ENCODE data around the gene FOXJ3.

Gene FOXJ3

GRCh38 chr1:42334240-42335049, 590 bp downstream of the FOXJ3 start:
- Histone ChIP-seq H3K4me1 (ENCODE audit: control insufficient read depth, insufficient read depth, low read length, unreplicated experiment) (peaks cover 15% of the 10 kb centered on the region), H2AFZ (ENCODE audit: low read length, unreplicated experiment) (peak overlapping the region; percentile 93), H3K36me3 (ENCODE audit: insufficient read depth, low read length) (no peaks in the 10 kb centered on the region), H3K4me3 (ENCODE audit: low read depth, low read length) (peak overlapping the region; percentile 84), H3K27me3 (ENCODE audit: insufficient read depth, low read length) (no peaks in the 10 kb centered on the region), H3K79me2 (ENCODE audit: control insufficient read depth, insufficient read depth, low read length, unreplicated experiment) (peaks cover 54% of the 10 kb centered on the region), H3K27ac (ENCODE audit: low read depth, low read length) (peak overlapping the region; percentile 55)

GRCh38 chr1:42333662-42334239, 1.3 kb downstream of the FOXJ3 start:
- Histone ChIP-seq H3K27me3 (ENCODE audit: insufficient read depth, low read length) (no peaks in the 10 kb centered on the region), H2AFZ (ENCODE audit: low read length, unreplicated experiment) (no peak overlapping the region), H3K27ac (ENCODE audit: low read depth, low read length) (peak overlapping the region; percentile 55), H3K4me1 (ENCODE audit: control insufficient read depth, insufficient read depth, low read length, unreplicated experiment) (peaks cover 15% of the 10 kb centered on the region), H3K36me3 (ENCODE audit: insufficient read depth, low read length) (no peaks in the 10 kb centered on the region), H3K79me2 (ENCODE audit: control insufficient read depth, insufficient read depth, low read length, unreplicated experiment) (peaks cover 61% of the 10 kb centered on the region), H3K4me3 (ENCODE audit: low read depth, low read length) (peak overlapping the region; percentile 84)

GRCh38 chr1:42332877-42333276, 2.2 kb downstream of the FOXJ3 start:
- Histone ChIP-seq H3K79me2 (ENCODE audit: control insufficient read depth, insufficient read depth, low read length, unreplicated experiment) (peaks cover 70% of the 10 kb centered on the region), H3K4me3 (ENCODE audit: low read depth, low read length) (peak overlapping the region; percentile 84), H3K4me1 (ENCODE audit: control insufficient read depth, insufficient read depth, low read length, unreplicated experiment) (peaks cover 15% of the 10 kb centered on the region), H3K27me3 (ENCODE audit: insufficient read depth, low read length) (no peaks in the 10 kb centered on the region), H2AFZ (ENCODE audit: low read length, unreplicated experiment) (no peak overlapping the region), H3K36me3 (ENCODE audit: insufficient read depth, low read length) (no peaks in the 10 kb centered on the region), H3K27ac (ENCODE audit: low read depth, low read length) (no peak overlapping the region)

GRCh38 chr1:42330215-42330614, 4.8 kb downstream of the FOXJ3 start:
- H3K27ac ChIP-seq (ENCODE audit: low read depth, low read length): no peak overlapping the region
- no peak overlapping the region for H2AFZ ChIP-seq (ENCODE audit: low read length, unreplicated experiment)
- H3K27me3 ChIP-seq (ENCODE audit: insufficient read depth, low read length): no peaks in the 10 kb centered on the region
- H3K4me1 ChIP-seq (ENCODE audit: control insufficient read depth, insufficient read depth, low read length, unreplicated experiment): peaks cover 10% of the 10 kb centered on the region
- peaks cover 96% of the 10 kb centered on the region for H3K79me2 ChIP-seq (ENCODE audit: control insufficient read depth, insufficient read depth, low read length, unreplicated experiment)
- no peak overlapping the region for H3K4me3 ChIP-seq (ENCODE audit: low read depth, low read length)
- no peaks in the 10 kb centered on the region for H3K36me3 ChIP-seq (ENCODE audit: insufficient read depth, low read length)

DNA sequence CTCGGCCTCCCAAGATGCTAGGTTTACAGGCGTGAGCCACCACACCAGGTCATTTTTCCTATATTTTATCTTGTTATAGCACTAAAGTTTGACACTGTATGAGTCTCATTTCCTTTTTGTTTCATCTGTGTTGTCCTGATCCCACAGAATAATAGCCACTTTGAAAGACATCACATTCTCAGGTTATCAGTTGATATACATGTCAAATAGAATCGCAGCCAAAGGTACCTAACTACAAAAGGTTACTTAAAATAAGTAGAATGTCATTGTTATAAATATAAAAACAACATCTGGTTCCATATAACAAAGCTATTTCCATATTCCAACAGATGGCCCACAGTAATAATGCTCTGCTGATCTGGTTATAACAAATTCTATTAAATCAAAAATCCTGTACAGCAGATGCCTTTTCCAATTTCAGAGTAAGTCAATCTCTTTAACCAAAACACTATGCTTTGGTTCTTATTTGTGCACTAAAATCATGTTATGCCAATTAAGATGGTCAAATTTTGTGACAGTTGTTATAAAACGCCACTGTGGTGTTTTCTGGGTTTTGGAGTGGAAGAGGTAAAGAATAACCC, 6.0 kb downstream of the FOXJ3 start:
- H3K27me3 ChIP-seq (ENCODE audit: insufficient read depth, low read length): no peaks in the 10 kb centered on the region
- peaks cover 97% of the 10 kb centered on the region for H3K79me2 ChIP-seq (ENCODE audit: control insufficient read depth, insufficient read depth, low read length, unreplicated experiment)
- no peaks in the 10 kb centered on the region for H3K36me3 ChIP-seq (ENCODE audit: insufficient read depth, low read length)
- peaks cover 10% of the 10 kb centered on the region for H3K4me1 ChIP-seq (ENCODE audit: control insufficient read depth, insufficient read depth, low read length, unreplicated experiment)
- no peak overlapping the region for H2AFZ ChIP-seq (ENCODE audit: low read length, unreplicated experiment)
- no peak overlapping the region for H3K4me3 ChIP-seq (ENCODE audit: low read depth, low read length)
- no peak overlapping the region for H3K27ac ChIP-seq (ENCODE audit: low read depth, low read length)

- H3K4me1 ChIP-seq (ENCODE audit: control insufficient read depth, insufficient read depth, low read length, unreplicated experiment): peaks cover 11% of the 10 kb centered on the region
- 0 out of 2 replicates have a peak, but pooled peaks cover 5% of the 10 kb centered on the region for H3K36me3 ChIP-seq (ENCODE audit: insufficient read depth, low read length)
- peaks cover 95% of the 10 kb centered on the region for H3K79me2 ChIP-seq (ENCODE audit: control insufficient read depth, insufficient read depth, low read length, unreplicated experiment)
- H3K4me3 ChIP-seq (ENCODE audit: low read depth, low read length): no peak overlapping the region
- no peak overlapping the region for H2AFZ ChIP-seq (ENCODE audit: low read length, unreplicated experiment)
- H3K27me3 ChIP-seq (ENCODE audit: insufficient read depth, low read length): no peaks in the 10 kb centered on the region
- no peak overlapping the region for H3K27ac ChIP-seq (ENCODE audit: low read depth, low read length)
Measured at GRCh38 chr1:42328047-42328625, 6.9 kb downstream of the FOXJ3 start.

DNA sequence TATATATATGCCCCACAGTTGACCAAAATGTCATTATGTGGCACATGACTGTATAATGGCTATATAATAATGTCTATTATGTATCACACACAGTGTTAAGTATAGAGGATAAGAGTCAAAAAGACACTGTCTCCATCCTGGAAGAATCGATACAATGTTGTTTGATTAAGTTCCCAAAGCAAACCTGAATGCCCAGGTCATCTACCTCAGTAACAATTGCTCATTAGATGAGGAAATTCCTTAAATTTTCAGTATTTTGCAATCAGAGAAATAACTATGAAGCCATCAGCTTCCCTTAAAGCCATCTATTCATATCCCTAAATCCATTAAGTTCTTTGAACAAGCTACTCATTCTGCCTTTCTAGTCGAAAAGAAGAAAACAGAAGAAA, 10.0 kb downstream of the FOXJ3 start:
- Histone ChIP-seq H3K4me3 (ENCODE audit: low read depth, low read length) (no peak overlapping the region), H3K36me3 (ENCODE audit: insufficient read depth, low read length) (0 out of 2 replicates have a peak, but pooled peaks cover 5% of the 10 kb centered on the region), H3K27me3 (ENCODE audit: insufficient read depth, low read length) (no peaks in the 10 kb centered on the region), H3K4me1 (ENCODE audit: control insufficient read depth, insufficient read depth, low read length, unreplicated experiment) (peaks cover 20% of the 10 kb centered on the region), H3K79me2 (ENCODE audit: control insufficient read depth, insufficient read depth, low read length, unreplicated experiment) (peaks cover 94% of the 10 kb centered on the region), H3K27ac (ENCODE audit: low read depth, low read length) (no peak overlapping the region), H2AFZ (ENCODE audit: low read length, unreplicated experiment) (no peak overlapping the region)

GRCh38 chr1:42324398-42325013, 10.5 kb downstream of the FOXJ3 start:
- Histone ChIP-seq H3K79me2 (ENCODE audit: control insufficient read depth, insufficient read depth, low read length, unreplicated experiment) (peaks cover 95% of the 10 kb centered on the region), H3K4me3 (ENCODE audit: low read depth, low read length) (no peak overlapping the region), H3K27ac (ENCODE audit: low read depth, low read length) (no peak overlapping the region), H2AFZ (ENCODE audit: low read length, unreplicated experiment) (no peak overlapping the region), H3K36me3 (ENCODE audit: insufficient read depth, low read length) (0 out of 2 replicates have a peak, but pooled peaks cover 5% of the 10 kb centered on the region), H3K27me3 (ENCODE audit: insufficient read depth, low read length) (no peaks in the 10 kb centered on the region), H3K4me1 (ENCODE audit: control insufficient read depth, insufficient read depth, low read length, unreplicated experiment) (peaks cover 25% of the 10 kb centered on the region)

GRCh38 chr1:42323551-42323950, 11.5 kb downstream of the FOXJ3 start:
- Histone ChIP-seq H3K36me3 (ENCODE audit: insufficient read depth, low read length) (0 out of 2 replicates have a peak, but pooled peaks cover 5% of the 10 kb centered on the region), H3K79me2 (ENCODE audit: control insufficient read depth, insufficient read depth, low read length, unreplicated experiment) (peaks cover 95% of the 10 kb centered on the region), H3K4me3 (ENCODE audit: low read depth, low read length) (no peak overlapping the region), H3K27ac (ENCODE audit: low read depth, low read length) (no peak overlapping the region), H3K4me1 (ENCODE audit: control insufficient read depth, insufficient read depth, low read length, unreplicated experiment) (peaks cover 35% of the 10 kb centered on the region), H2AFZ (ENCODE audit: low read length, unreplicated experiment) (no peak overlapping the region), H3K27me3 (ENCODE audit: insufficient read depth, low read length) (no peaks in the 10 kb centered on the region)

DNA sequence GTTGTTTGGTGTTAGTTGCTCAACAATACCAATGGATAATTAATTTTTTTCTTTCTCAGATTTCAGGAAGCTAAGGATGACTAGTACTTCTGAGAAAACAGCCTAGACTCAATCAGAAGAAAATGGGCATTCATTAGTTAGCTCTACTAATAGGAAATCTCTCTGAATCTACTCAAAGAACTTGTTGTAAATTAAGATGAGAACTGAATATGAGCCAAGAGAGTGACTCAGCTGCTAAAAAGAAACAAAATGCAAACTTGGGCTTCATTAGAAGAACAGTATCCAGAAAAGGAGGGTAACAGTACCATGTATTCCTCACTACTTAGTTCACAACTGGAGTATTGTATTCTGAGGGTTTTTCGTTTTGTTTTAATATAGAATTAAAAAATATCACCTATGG, 12.5 kb downstream of the FOXJ3 start:
- H3K79me2 ChIP-seq (ENCODE audit: control insufficient read depth, insufficient read depth, low read length, unreplicated experiment): peaks cover 94% of the 10 kb centered on the region
- no peaks in the 10 kb centered on the region for H3K27me3 ChIP-seq (ENCODE audit: insufficient read depth, low read length)
- peak overlapping the region; percentile 10 for H3K27ac ChIP-seq (ENCODE audit: low read depth, low read length)
- H3K4me3 ChIP-seq (ENCODE audit: low read depth, low read length): no peak overlapping the region
- H3K4me1 ChIP-seq (ENCODE audit: control insufficient read depth, insufficient read depth, low read length, unreplicated experiment): peaks cover 37% of the 10 kb centered on the region
- H2AFZ ChIP-seq (ENCODE audit: low read length, unreplicated experiment): no peak overlapping the region
- 0 out of 2 replicates have a peak, but pooled peaks cover 5% of the 10 kb centered on the region for H3K36me3 ChIP-seq (ENCODE audit: insufficient read depth, low read length)
